ENCODE results near the gene LIPC. TPM values are rescaled to one million over a fixed set of nuclear protein-coding genes. Genes with fewer than 3 reads are reported as not detected.

Gene LIPC
- total and polyA plus RNA-seq, 4 donors, result 0.38 to 0.93 (median 0.52) TPM; not detected in 1

- H3K36me3 ChIP-seq (ENCODE audit: control insufficient read depth in 1 of 2, insufficient read depth in 2 of 2, low read length in 1 of 2), result no peaks in the 10 kb centered on the region
- WGBS, 2 donors, result 46 to 48% methylated on average over 8 of the region's 8 CpGs
- no peaks in the 10 kb centered on the region for H3K9me3 ChIP-seq (ENCODE audit: control insufficient read depth, low read length)
- no peaks in the 10 kb centered on the region for H3K27me3 ChIP-seq (ENCODE audit: control insufficient read depth in 1 of 2, insufficient read depth in 2 of 2, low read length in 1 of 2)
- H3K27ac ChIP-seq (ENCODE audit: low read depth in 1 of 2, low read length in 2 of 2), result no peak overlapping the region
- intact Hi-C loops (cut with DNase I), result no loop called here
- ATAC-seq (ENCODE audit: low FRiP score) (no peak), DNase-seq (no peak)
- H3K4me1 ChIP-seq (ENCODE audit: control insufficient read depth in 1 of 2, insufficient read depth in 2 of 2, low read length in 2 of 2), result no peaks in the 10 kb centered on the region
- no peak overlapping the region for H3K4me3 ChIP-seq (ENCODE audit: low read length in 2 of 2)
These were observed 29.7 kb upstream of the LIPC start for GRCh38 chr15:58401991-58402649.

GRCh38 chr15:58403581-58403980 lies 28.2 kb upstream of the LIPC start:
- Histone ChIP-seq H3K27ac (ENCODE audit: low read depth in 1 of 2, low read length in 2 of 2) (no peak overlapping the region), H3K36me3 (ENCODE audit: control insufficient read depth in 1 of 2, insufficient read depth in 2 of 2, low read length in 1 of 2) (no peaks in the 10 kb centered on the region), H3K4me3 (ENCODE audit: low read length in 2 of 2) (no peak overlapping the region), H3K9me3 (ENCODE audit: control insufficient read depth, low read length) (no peaks in the 10 kb centered on the region), H3K27me3 (ENCODE audit: control insufficient read depth in 1 of 2, insufficient read depth in 2 of 2, low read length in 1 of 2) (no peaks in the 10 kb centered on the region), H3K4me1 (ENCODE audit: control insufficient read depth in 1 of 2, insufficient read depth in 2 of 2, low read length in 2 of 2) (no peaks in the 10 kb centered on the region)
- ATAC-seq (ENCODE audit: low FRiP score) (no peak), DNase-seq (no peak)
- intact Hi-C loops (cut with DNase I), result no loop called here
- 52 to 62% methylated on average over 4 of the region's 4 CpGs for WGBS, 2 donors

GRCh38 chr15:58404020-58404419 lies 27.8 kb upstream of the LIPC start:
- Histone ChIP-seq H3K27ac (ENCODE audit: low read depth in 1 of 2, low read length in 2 of 2) (no peak overlapping the region), H3K27me3 (ENCODE audit: control insufficient read depth in 1 of 2, insufficient read depth in 2 of 2, low read length in 1 of 2) (no peaks in the 10 kb centered on the region), H3K4me3 (ENCODE audit: low read length in 2 of 2) (no peak overlapping the region), H3K9me3 (ENCODE audit: control insufficient read depth, low read length) (no peaks in the 10 kb centered on the region), H3K36me3 (ENCODE audit: control insufficient read depth in 1 of 2, insufficient read depth in 2 of 2, low read length in 1 of 2) (no peaks in the 10 kb centered on the region), H3K4me1 (ENCODE audit: control insufficient read depth in 1 of 2, insufficient read depth in 2 of 2, low read length in 2 of 2) (no peaks in the 10 kb centered on the region)
- intact Hi-C loops (cut with DNase I), result no loop called here
- 90 to 91% methylated on average over 5 of the region's 5 CpGs for WGBS, 2 donors
- ATAC-seq (ENCODE audit: low FRiP score) (no peak), DNase-seq (no peak)

- no peaks in the 10 kb centered on the region for H3K4me1 ChIP-seq (ENCODE audit: control insufficient read depth in 1 of 2, insufficient read depth in 2 of 2, low read length in 2 of 2)
- no peak overlapping the region for H3K27ac ChIP-seq (ENCODE audit: low read depth in 1 of 2, low read length in 2 of 2)
- no peak overlapping the region for H3K4me3 ChIP-seq (ENCODE audit: low read length in 2 of 2)
- DNase-seq (no peak), ATAC-seq (ENCODE audit: low FRiP score) (no peak)
- 84 to 85% methylated on average over 2 of the region's 2 CpGs for WGBS, 2 donors
- intact Hi-C loops (cut with DNase I), result no loop called here
- H3K36me3 ChIP-seq (ENCODE audit: control insufficient read depth in 1 of 2, insufficient read depth in 2 of 2, low read length in 1 of 2), result no peaks in the 10 kb centered on the region
- H3K27me3 ChIP-seq (ENCODE audit: control insufficient read depth in 1 of 2, insufficient read depth in 2 of 2, low read length in 1 of 2), result no peaks in the 10 kb centered on the region
- no peaks in the 10 kb centered on the region for H3K9me3 ChIP-seq (ENCODE audit: control insufficient read depth, low read length)
These were observed 27.1 kb upstream of the LIPC start for GRCh38 chr15:58404722-58405121.

GRCh38 chr15:58405865-58406264 lies 25.9 kb upstream of the LIPC start:
- 74 to 86% methylated on average over 3 of the region's 3 CpGs for whole genome bisulfite sequencing, 2 donors
- Histone ChIP-seq H3K27ac (ENCODE audit: low read depth in 1 of 2, low read length in 2 of 2) (no peak overlapping the region), H3K27me3 (ENCODE audit: control insufficient read depth in 1 of 2, insufficient read depth in 2 of 2, low read length in 1 of 2) (no peaks in the 10 kb centered on the region), H3K4me3 (ENCODE audit: low read length in 2 of 2) (no peak overlapping the region), H3K36me3 (ENCODE audit: control insufficient read depth in 1 of 2, insufficient read depth in 2 of 2, low read length in 1 of 2) (no peaks in the 10 kb centered on the region), H3K4me1 (ENCODE audit: control insufficient read depth in 1 of 2, insufficient read depth in 2 of 2, low read length in 2 of 2) (no peaks in the 10 kb centered on the region), H3K9me3 (ENCODE audit: control insufficient read depth, low read length) (no peaks in the 10 kb centered on the region)
- ATAC-seq (ENCODE audit: low FRiP score) (no peak), DNase-seq (no peak)
- intact Hi-C loops (cut with DNase I), result no loop called here

GRCh38 chr15:58406811-58407210 lies 25.0 kb upstream of the LIPC start:
- intact Hi-C loops (cut with DNase I), result no loop called here
- Histone ChIP-seq H3K4me1 (ENCODE audit: control insufficient read depth in 1 of 2, insufficient read depth in 2 of 2, low read length in 2 of 2) (no peaks in the 10 kb centered on the region), H3K27me3 (ENCODE audit: control insufficient read depth in 1 of 2, insufficient read depth in 2 of 2, low read length in 1 of 2) (no peaks in the 10 kb centered on the region), H3K27ac (ENCODE audit: low read depth in 1 of 2, low read length in 2 of 2) (no peak overlapping the region), H3K36me3 (ENCODE audit: control insufficient read depth in 1 of 2, insufficient read depth in 2 of 2, low read length in 1 of 2) (no peaks in the 10 kb centered on the region), H3K9me3 (ENCODE audit: control insufficient read depth, low read length) (no peaks in the 10 kb centered on the region), H3K4me3 (ENCODE audit: low read length in 2 of 2) (no peak overlapping the region)
- 78 to 81% methylated on average over 3 of the region's 3 CpGs for WGBS, 2 donors
- DNase-seq (no peak), ATAC-seq (ENCODE audit: low FRiP score) (no peak)

- no peak overlapping the region for H3K27ac ChIP-seq (ENCODE audit: low read depth in 1 of 2, low read length in 2 of 2)
- ATAC-seq (ENCODE audit: low FRiP score), result no peak
- WGBS, 2 donors, result 66 to 86% methylated on average over 1 of the region's 1 CpG
- no peaks in the 10 kb centered on the region for H3K4me1 ChIP-seq (ENCODE audit: control insufficient read depth in 1 of 2, insufficient read depth in 2 of 2, low read length in 2 of 2)
- no peaks in the 10 kb centered on the region for H3K9me3 ChIP-seq (ENCODE audit: control insufficient read depth, low read length)
- H3K27me3 ChIP-seq (ENCODE audit: control insufficient read depth in 1 of 2, insufficient read depth in 2 of 2, low read length in 1 of 2), result no peaks in the 10 kb centered on the region
- H3K36me3 ChIP-seq (ENCODE audit: control insufficient read depth in 1 of 2, insufficient read depth in 2 of 2, low read length in 1 of 2), result no peaks in the 10 kb centered on the region
- H3K4me3 ChIP-seq (ENCODE audit: low read length in 2 of 2), result no peak overlapping the region
- DNase-seq, result no peak
- intact Hi-C loops (cut with DNase I), result no loop called here
These were observed 24.5 kb upstream of the LIPC start for GRCh38 chr15:58407236-58407775.

GRCh38 chr15:58407778-58408177 lies 24.0 kb upstream of the LIPC start:
- intact Hi-C loops (cut with DNase I), result no loop called here
- 91 to 92% methylated on average over 4 of the region's 4 CpGs for WGBS, 2 donors
- no peak overlapping the region for H3K27ac ChIP-seq (ENCODE audit: low read depth in 1 of 2, low read length in 2 of 2)
- no peak for ATAC-seq (ENCODE audit: low FRiP score)
- H3K4me1 ChIP-seq (ENCODE audit: control insufficient read depth in 1 of 2, insufficient read depth in 2 of 2, low read length in 2 of 2), result no peaks in the 10 kb centered on the region
- H3K4me3 ChIP-seq (ENCODE audit: low read length in 2 of 2), result no peak overlapping the region
- no peaks in the 10 kb centered on the region for H3K9me3 ChIP-seq (ENCODE audit: control insufficient read depth, low read length)
- no peaks in the 10 kb centered on the region for H3K36me3 ChIP-seq (ENCODE audit: control insufficient read depth in 1 of 2, insufficient read depth in 2 of 2, low read length in 1 of 2)
- H3K27me3 ChIP-seq (ENCODE audit: control insufficient read depth in 1 of 2, insufficient read depth in 2 of 2, low read length in 1 of 2), result no peaks in the 10 kb centered on the region
- DNase-seq, result no peak

GRCh38 chr15:58409861-58410260 lies 21.9 kb upstream of the LIPC start:
- no peak overlapping the region for H3K27ac ChIP-seq (ENCODE audit: low read depth in 1 of 2, low read length in 2 of 2)
- DNase-seq, result no peak
- no peak for ATAC-seq (ENCODE audit: low FRiP score)

More at GRCh38 chr15:58409861-58410260, 21.9 kb upstream of the LIPC start:
- Histone ChIP-seq H3K9me3 (ENCODE audit: control insufficient read depth, low read length) (no peaks in the 10 kb centered on the region), H3K4me3 (ENCODE audit: low read length in 2 of 2) (no peak overlapping the region), H3K36me3 (ENCODE audit: control insufficient read depth in 1 of 2, insufficient read depth in 2 of 2, low read length in 1 of 2) (no peaks in the 10 kb centered on the region), H3K27me3 (ENCODE audit: control insufficient read depth in 1 of 2, insufficient read depth in 2 of 2, low read length in 1 of 2) (no peaks in the 10 kb centered on the region), H3K4me1 (ENCODE audit: control insufficient read depth in 1 of 2, insufficient read depth in 2 of 2, low read length in 2 of 2) (no peaks in the 10 kb centered on the region)
- intact Hi-C loops (cut with DNase I), result no loop called here

All from aorta (tissue), 5 donors.